HCT116 (cell line): ENCODE data around the gene SDCCAG8. TPM values are rescaled to one million over a fixed set of nuclear protein-coding genes. Genes with fewer than 3 reads are reported as not detected.

Experiments
- ATAC-seq: fragments of 200-7000 bp; cut with Tn5 transposase; 2 replicates; pipeline ENCODE4 v1.9.1; 2020; ENCODE audit warnings: mild to moderate bottlenecking, moderate library complexity
- BruUV-seq: library from RNA; stranded (reverse); fragments of 400-500 nt; replicated peaks from 2 replicates; lab custom pipeline; 2021; lab: Mats Ljungman, UMichigan
- CTCF ChIA-PET: fragments of 300-600 bp; sonication (Branson Sonifier 250); formaldehyde crosslinking; loops from one replicate; lab custom pipeline; 2021; ENCODE audit warnings: antibody characterized with exemption; lab: Charles Lee
- POLR2A ChIA-PET: fragments of 300-600, 350-600 bp; sonication (Branson Sonifier 250); formaldehyde crosslinking; loops from one replicate; lab custom pipeline; 2021; ENCODE audit warnings: antibody characterized with exemption; lab: Charles Lee
- RAD21 ChIA-PET, 2 experiments: fragments of 300-600 bp; sonication (Branson Sonifier 250); formaldehyde crosslinking; loops; one replicate each; lab custom pipeline; 2023; ENCODE audit warnings: low total read pairs in 2 of 2; ENCODE audit not compliant: uncharacterized antibody in 2 of 2, unreplicated experiment in 2 of 2, low non-redundant PET in 1 of 2; lab: Charles Lee
- DNase-seq: peaks from one replicate; pipeline ENCODE4 v3.0.0-alpha.2; 2010; ENCODE audit warnings: low read depth, low spot score
- H2AFZ ChIP-seq: fragments of 200-600 bp; shearing (Covaris generic), sonication (generic); 2 replicates; pipeline ENCODE4 v1.6.1; 2017; ENCODE audit warnings: low read depth, mixed run types, mixed read lengths, antibody characterized with exemption, low read length; ENCODE audit not compliant: poor library complexity, severe bottlenecking
- H3K27ac ChIP-seq: 2 replicates; pipeline ENCODE4 v1.5.1; 2012; ENCODE audit warnings: low read depth, low read length
- H3K27me3 ChIP-seq: fragments of 200-600 bp; sonication (generic); 2 replicates; pipeline ENCODE4 v1.6.1; 2016; ENCODE audit warnings: mixed run types, low read length, mixed read lengths; ENCODE audit not compliant: insufficient read depth
- H3K36me3 ChIP-seq, 2 experiments: fragments of 200-500 bp in 1 of 2; fragments of 200-600 bp in 1 of 2; sonication (Bioruptor generic) in 1 of 2; sonication (generic) in 1 of 2; 2 replicates each; pipeline versions ENCODE4 v1.5.1 to v1.6.1; 2014 to 2016; ENCODE audit warnings: low read length in 2 of 2, inconsistent platforms in 1 of 2, mixed read lengths in 1 of 2, mixed run types in 1 of 2; ENCODE audit not compliant: insufficient read depth in 2 of 2, control insufficient read depth in 1 of 2
- H3K4me1 ChIP-seq, 2 experiments: fragments of 200-600 bp in 1 of 2; sonication (generic) in 1 of 2; 2 replicates each; pipeline versions ENCODE4 v1.5.1 to v1.6.1; 2012 to 2017; ENCODE audit warnings: low read length in 2 of 2, inconsistent platforms in 1 of 2, mild to moderate bottlenecking in 1 of 2, mixed read lengths in 1 of 2, mixed run types in 1 of 2, moderate library complexity in 1 of 2; ENCODE audit not compliant: insufficient read depth in 2 of 2, control insufficient read depth in 1 of 2
- H3K4me2 ChIP-seq: fragments of 200-600 bp; sonication (generic); 2 replicates; pipeline ENCODE4 v1.6.1; 2017; ENCODE audit warnings: mixed run types, low read length, mixed read lengths
- H3K4me3 ChIP-seq, 2 experiments: fragments of 200-600 bp in 1 of 2; sonication (generic) in 1 of 2; replicated peaks in 1 of 2; 2 replicates each; pipeline ENCODE4 v1.5.1; 2011 to 2016; ENCODE audit warnings: low read length in 2 of 2, control low read depth in 1 of 2, low read depth in 1 of 2, mild to moderate bottlenecking in 1 of 2, mixed read lengths in 1 of 2, mixed run types in 1 of 2
- H3K79me2 ChIP-seq: fragments of 200-600 bp; sonication (generic); 2 replicates; pipeline ENCODE4 v1.6.1; 2017; ENCODE audit warnings: mild to moderate bottlenecking, mixed run types, low read length, moderate library complexity, mixed read lengths; ENCODE audit not compliant: insufficient read depth
- H3K9ac ChIP-seq: fragments of 200-600 bp; sonication (generic); 2 replicates; pipeline ENCODE4 v1.6.1; 2016; ENCODE audit warnings: low read length, mixed read lengths
- H3K9me2 ChIP-seq: fragments of 200-600 bp; sonication (generic), shearing (Covaris generic); 2 replicates; pipeline ENCODE4 v1.6.1; 2017; ENCODE audit warnings: mixed run types, mild to moderate bottlenecking, moderate library complexity; ENCODE audit not compliant: insufficient read depth
- H3K9me3 ChIP-seq, 2 experiments: fragments of 200-500 bp in 1 of 2; fragments of 200-600 bp in 1 of 2; sonication (Bioruptor generic) in 1 of 2; sonication (generic) in 1 of 2; 2 replicates each; pipeline ENCODE4 v1.6.1; 2014 to 2017; ENCODE audit warnings: low read length in 2 of 2, mixed read lengths in 2 of 2, inconsistent platforms in 1 of 2, low read depth in 1 of 2, mild to moderate bottlenecking in 1 of 2, mixed run types in 1 of 2, moderate library complexity in 1 of 2; ENCODE audit not compliant: control insufficient read depth in 1 of 2, insufficient read depth in 1 of 2
- H4K20me1 ChIP-seq: fragments of 200-600 bp; sonication (generic), shearing (Covaris generic); 2 replicates; pipeline ENCODE4 v1.6.1; 2017; ENCODE audit warnings: mixed run types, mild to moderate bottlenecking, moderate library complexity; ENCODE audit not compliant: insufficient read depth
- CTCF ChIP-seq, 3 experiments: fragments of 200-600 bp in 1 of 3; sonication (generic) in 1 of 3; IDR thresholded peaks in 2 of 3; conservative IDR thresholded peaks in 1 of 3; 2 replicates each; pipeline ENCODE4 v1.5.1; 2012 to 2017; ENCODE audit warnings: low read depth in 2 of 3, low read length in 2 of 3, antibody characterized with exemption in 1 of 3, borderline replicate concordance in 1 of 3, control low read depth in 1 of 3, mild to moderate bottlenecking in 1 of 3, mixed read lengths in 1 of 3, mixed run types in 1 of 3, moderate library complexity in 1 of 3; ENCODE audit not compliant: insufficient read depth in 1 of 3
- EZH2 ChIP-seq: fragments of 200-600 bp; sonication (generic); IDR thresholded peaks from 2 replicates; pipeline ENCODE4 v1.6.1; 2017; ENCODE audit warnings: antibody characterized with exemption, mixed run types
- FOSL1 ChIP-seq: IDR thresholded peaks from 2 replicates; pipeline ENCODE4 v1.6.1; 2012; ENCODE audit warnings: low read depth
- JUND ChIP-seq: IDR thresholded peaks from 2 replicates; pipeline ENCODE4 v1.6.1; 2012
- POLR2AphosphoS5 ChIP-seq: IDR thresholded peaks from 2 replicates; pipeline ENCODE4 v1.6.1; 2011; ENCODE audit warnings: mild to moderate bottlenecking, low read depth, low read length, moderate library complexity
- REST ChIP-seq: IDR thresholded peaks from 2 replicates; pipeline ENCODE4 v1.6.1; 2012; ENCODE audit warnings: low read depth
- SP1 ChIP-seq: IDR thresholded peaks from 2 replicates; pipeline ENCODE4 v1.6.1; 2012; ENCODE audit warnings: low read depth
- SRF ChIP-seq: IDR thresholded peaks from 2 replicates; pipeline ENCODE4 v1.6.1; 2012; ENCODE audit warnings: low read depth
- ZBTB33 ChIP-seq: IDR thresholded peaks from 2 replicates; pipeline ENCODE4 v1.6.1; 2011; ENCODE audit warnings: mild to moderate bottlenecking, low read length, moderate library complexity; ENCODE audit not compliant: insufficient replicate concordance; ENCODE audit errors: extremely low read depth
- intact Hi-C: fragments of 100-400 bp; cut with micrococcal nuclease; formaldehyde crosslinking; loops from 2 replicates; pipeline ENCODE4 v1.10.0; 2022
- total RNA-seq: library from RNA; stranded (reverse); gene quantifications from one replicate; pipeline ENCODE4 v1.2.1, GENCODE V29; 2021; ENCODE audit not compliant: unreplicated experiment

Gene SDCCAG8
- total RNA-seq, 1 experiment from 2014 or later, result 38.2 TPM

- H3K27me3 ChIP-seq, result no peaks in the 10 kb centered on the region
- no peaks in the 10 kb centered on the region for H3K79me2 ChIP-seq
- no peak overlapping the region for H2AFZ ChIP-seq
- intact Hi-C loops, result no loop called here
- H3K9ac ChIP-seq, result no peak overlapping the region
- peaks cover 2 to 4% of the 10 kb centered on the region in 2 experiments; a peak in 3 of 4 replicates for H3K4me1 ChIP-seq
- no TSS peak for BruUV-seq
- no peak overlapping the region for H3K4me3 ChIP-seq
- ChIA-PET POLR2A (no interaction called here), RAD21 (no interaction called here), CTCF (no interaction called here)
- no peaks in the 10 kb centered on the region for H3K9me3 ChIP-seq
- no peaks in the 10 kb centered on the region for H4K20me1 ChIP-seq
- ATAC-seq (no peak), DNase-seq (no peak)
- H3K36me3 ChIP-seq, result no peaks in the 10 kb centered on the region
- no peaks in the 10 kb centered on the region for H3K9me2 ChIP-seq
- no peak overlapping the region for H3K27ac ChIP-seq
- no peak overlapping the region for H3K4me2 ChIP-seq
- TF ChIP-seq CTCF (IDR thresholded peaks at IDR 0.05 in 2 of 3, conservative IDR thresholded peaks at IDR 0.05 in 1 of 3; ENCODE audit: borderline replicate concordance in 1 of 3, insufficient read depth in 1 of 3, low read depth in 2 of 3, low read length in 2 of 3), result no peak
- TF ChIP-seq EZH2, result no peak
- TF ChIP-seq SP1, result no peak
- TF ChIP-seq SRF, result no peak
- no peak for TF ChIP-seq REST
- no peak for TF ChIP-seq POLR2AphosphoS5
- TF ChIP-seq FOSL1, result no peak
- TF ChIP-seq JUND, result no peak
- no peak for TF ChIP-seq ZBTB33
Measured at GRCh38 chr1:243477731-243478290, 222.0 kb downstream of the SDCCAG8 start.
